ES-I3 (cell line): ENCODE measurements around the gene MORC1.

Source experiments
- H3K36me3 ChIP-seq: 2 replicates; pipeline ENCODE4 v1.6.1; 2013; ENCODE audit warnings: mild to moderate bottlenecking, low read length, control low read depth, moderate library complexity; ENCODE audit not compliant: insufficient read depth
- H3K4me1 ChIP-seq: 2 replicates; pipeline ENCODE4 v1.6.1; 2013; ENCODE audit warnings: mild to moderate bottlenecking, control low read depth, low read length; ENCODE audit not compliant: insufficient read depth
- H3K9ac ChIP-seq: 2 replicates; pipeline ENCODE4 v1.6.1; 2013; ENCODE audit warnings: low read depth, mild to moderate bottlenecking, low read length, moderate library complexity
- H3K9me3 ChIP-seq: 2 replicates; pipeline ENCODE4 v1.6.1; 2013; ENCODE audit warnings: mild to moderate bottlenecking, low read length, moderate library complexity; ENCODE audit not compliant: control insufficient read depth, insufficient read depth

MORC1 gene

GRCh38 chr3:109073116-109073515 is 44.8 kb downstream of the MORC1 start:
- H3K4me1 ChIP-seq: no peaks in the 10 kb centered on the region; the same call in 1 of the 2 replicates
- H3K9ac ChIP-seq: no peak overlapping the region
- H3K36me3 ChIP-seq: no peaks in the 10 kb centered on the region
- H3K9me3 ChIP-seq: no peaks in the 10 kb centered on the region

GRCh38 chr3:109072194-109072593 is 45.7 kb downstream of the MORC1 start:
- Histone ChIP-seq H3K36me3 (no peaks in the 10 kb centered on the region), H3K4me1 (no peaks in the 10 kb centered on the region; the same call in 1 of the 2 replicates), H3K9ac (no peak overlapping the region), H3K9me3 (no peaks in the 10 kb centered on the region)

GRCh38 chr3:109071350-109072142 is 46.4 kb downstream of the MORC1 start:
- no peak overlapping the region for H3K9ac ChIP-seq
- H3K36me3 ChIP-seq: no peaks in the 10 kb centered on the region
- no peaks in the 10 kb centered on the region; the same call in 1 of the 2 replicates for H3K4me1 ChIP-seq
- no peaks in the 10 kb centered on the region for H3K9me3 ChIP-seq

GRCh38 chr3:109070211-109070610 is 47.7 kb downstream of the MORC1 start:
- H3K4me1 ChIP-seq: no peaks in the 10 kb centered on the region; the same call in 1 of the 2 replicates
- no peaks in the 10 kb centered on the region for H3K36me3 ChIP-seq
- H3K9me3 ChIP-seq: no peaks in the 10 kb centered on the region
- no peak overlapping the region for H3K9ac ChIP-seq

- Histone ChIP-seq H3K36me3 (no peaks in the 10 kb centered on the region), H3K9me3 (no peaks in the 10 kb centered on the region), H3K9ac (no peak overlapping the region), H3K4me1 (no peaks in the 10 kb centered on the region; the same call in 1 of the 2 replicates)
Observed at GRCh38 chr3:109066864-109067263, 51.1 kb downstream of the MORC1 start.

GRCh38 chr3:109059264-109059663 is 58.7 kb downstream of the MORC1 start:
- Histone ChIP-seq H3K9ac (no peak overlapping the region), H3K9me3 (no peaks in the 10 kb centered on the region), H3K4me1 (no peaks in the 10 kb centered on the region)

GRCh38 chr3:109057616-109058015 is 60.3 kb downstream of the MORC1 start:
- Histone ChIP-seq H3K9ac (no peak overlapping the region), H3K9me3 (no peaks in the 10 kb centered on the region), H3K36me3 (no peaks in the 10 kb centered on the region), H3K4me1 (no peaks in the 10 kb centered on the region)

More at GRCh38 chr3:109059264-109059663, 58.7 kb downstream of the MORC1 start:
- no peaks in the 10 kb centered on the region for H3K36me3 ChIP-seq

- no peaks in the 10 kb centered on the region for H3K36me3 ChIP-seq
- no peaks in the 10 kb centered on the region for H3K4me1 ChIP-seq
- H3K9me3 ChIP-seq: no peaks in the 10 kb centered on the region
- no peak overlapping the region for H3K9ac ChIP-seq
Observed at GRCh38 chr3:109057056-109057455, 60.9 kb downstream of the MORC1 start.

- Histone ChIP-seq H3K9me3 (no peaks in the 10 kb centered on the region), H3K4me1 (peaks cover 13% of the 10 kb centered on the region; the same call in 1 of the 2 replicates), H3K36me3 (no peaks in the 10 kb centered on the region), H3K9ac (no peak overlapping the region)
Observed at GRCh38 chr3:109050591-109051167, 67.3 kb downstream of the MORC1 start.

GRCh38 chr3:109047366-109047765 is 70.6 kb downstream of the MORC1 start:
- Histone ChIP-seq H3K9ac (no peak overlapping the region), H3K36me3 (no peaks in the 10 kb centered on the region), H3K4me1 (peaks cover 13% of the 10 kb centered on the region; the same call in 1 of the 2 replicates), H3K9me3 (no peaks in the 10 kb centered on the region)

GRCh38 chr3:109045271-109046040 is 72.5 kb downstream of the MORC1 start:
- H3K9ac ChIP-seq: no peak overlapping the region

GRCh38 chr3:109035082-109035481 is 82.9 kb downstream of the MORC1 start:
- H3K36me3 ChIP-seq: no peaks in the 10 kb centered on the region
- no peaks in the 10 kb centered on the region for H3K9me3 ChIP-seq
- H3K9ac ChIP-seq: no peak overlapping the region
- no peaks in the 10 kb centered on the region for H3K4me1 ChIP-seq

More at GRCh38 chr3:109045271-109046040, 72.5 kb downstream of the MORC1 start:
- H3K9me3 ChIP-seq: no peaks in the 10 kb centered on the region
- no peaks in the 10 kb centered on the region for H3K36me3 ChIP-seq
- H3K4me1 ChIP-seq: peaks cover 13% of the 10 kb centered on the region; the same call in 1 of the 2 replicates

GRCh38 chr3:109033000-109033660 is 84.8 kb downstream of the MORC1 start:
- no peaks in the 10 kb centered on the region for H3K9me3 ChIP-seq
- H3K4me1 ChIP-seq: no peaks in the 10 kb centered on the region
- no peak overlapping the region for H3K9ac ChIP-seq
- no peaks in the 10 kb centered on the region for H3K36me3 ChIP-seq

GRCh38 chr3:109028753-109029152 is 89.2 kb downstream of the MORC1 start:
- Histone ChIP-seq H3K4me1 (no peaks in the 10 kb centered on the region), H3K9me3 (no peaks in the 10 kb centered on the region), H3K36me3 (no peaks in the 10 kb centered on the region), H3K9ac (no peak overlapping the region)
